NB4 (cell line): ENCODE data around the gene CXCR5.

ENCODE experiments used
- POLR2A ChIP-seq: IDR thresholded peaks from 2 replicates; pipeline ENCODE4 v1.6.1; 2011; ENCODE audit warnings: mild to moderate bottlenecking; ENCODE audit not compliant: insufficient read length; ENCODE audit errors: extremely low read depth
- TF ChIP-seq, protein P1 (sequence below): IDR thresholded peaks from one replicate; pipeline ENCODE4 v1.5.1; 2012; ENCODE audit warnings: low read depth, low read length

- TF ChIP-seq, protein P1, sequence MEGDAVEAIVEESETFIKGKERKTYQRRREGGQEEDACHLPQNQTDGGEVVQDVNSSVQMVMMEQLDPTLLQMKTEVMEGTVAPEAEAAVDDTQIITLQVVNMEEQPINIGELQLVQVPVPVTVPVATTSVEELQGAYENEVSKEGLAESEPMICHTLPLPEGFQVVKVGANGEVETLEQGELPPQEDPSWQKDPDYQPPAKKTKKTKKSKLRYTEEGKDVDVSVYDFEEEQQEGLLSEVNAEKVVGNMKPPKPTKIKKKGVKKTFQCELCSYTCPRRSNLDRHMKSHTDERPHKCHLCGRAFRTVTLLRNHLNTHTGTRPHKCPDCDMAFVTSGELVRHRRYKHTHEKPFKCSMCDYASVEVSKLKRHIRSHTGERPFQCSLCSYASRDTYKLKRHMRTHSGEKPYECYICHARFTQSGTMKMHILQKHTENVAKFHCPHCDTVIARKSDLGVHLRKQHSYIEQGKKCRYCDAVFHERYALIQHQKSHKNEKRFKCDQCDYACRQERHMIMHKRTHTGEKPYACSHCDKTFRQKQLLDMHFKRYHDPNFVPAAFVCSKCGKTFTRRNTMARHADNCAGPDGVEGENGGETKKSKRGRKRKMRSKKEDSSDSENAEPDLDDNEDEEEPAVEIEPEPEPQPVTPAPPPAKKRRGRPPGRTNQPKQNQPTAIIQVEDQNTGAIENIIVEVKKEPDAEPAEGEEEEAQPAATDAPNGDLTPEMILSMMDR = no peak
- TF ChIP-seq POLR2A = no peak
Measured at GRCh38 chr11:118933486-118933885, 49.8 kb downstream of the CXCR5 start.
